GF-D8 (cell line): ENCODE results near the gene ZFAND5.

ENCODE experiments used
- DNase-seq: peaks from one replicate; lab custom pipeline; 2025; lab: John Stamatoyannopoulos, UW

ZFAND5 gene, protein sequence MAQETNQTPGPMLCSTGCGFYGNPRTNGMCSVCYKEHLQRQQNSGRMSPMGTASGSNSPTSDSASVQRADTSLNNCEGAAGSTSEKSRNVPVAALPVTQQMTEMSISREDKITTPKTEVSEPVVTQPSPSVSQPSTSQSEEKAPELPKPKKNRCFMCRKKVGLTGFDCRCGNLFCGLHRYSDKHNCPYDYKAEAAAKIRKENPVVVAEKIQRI

DNA sequence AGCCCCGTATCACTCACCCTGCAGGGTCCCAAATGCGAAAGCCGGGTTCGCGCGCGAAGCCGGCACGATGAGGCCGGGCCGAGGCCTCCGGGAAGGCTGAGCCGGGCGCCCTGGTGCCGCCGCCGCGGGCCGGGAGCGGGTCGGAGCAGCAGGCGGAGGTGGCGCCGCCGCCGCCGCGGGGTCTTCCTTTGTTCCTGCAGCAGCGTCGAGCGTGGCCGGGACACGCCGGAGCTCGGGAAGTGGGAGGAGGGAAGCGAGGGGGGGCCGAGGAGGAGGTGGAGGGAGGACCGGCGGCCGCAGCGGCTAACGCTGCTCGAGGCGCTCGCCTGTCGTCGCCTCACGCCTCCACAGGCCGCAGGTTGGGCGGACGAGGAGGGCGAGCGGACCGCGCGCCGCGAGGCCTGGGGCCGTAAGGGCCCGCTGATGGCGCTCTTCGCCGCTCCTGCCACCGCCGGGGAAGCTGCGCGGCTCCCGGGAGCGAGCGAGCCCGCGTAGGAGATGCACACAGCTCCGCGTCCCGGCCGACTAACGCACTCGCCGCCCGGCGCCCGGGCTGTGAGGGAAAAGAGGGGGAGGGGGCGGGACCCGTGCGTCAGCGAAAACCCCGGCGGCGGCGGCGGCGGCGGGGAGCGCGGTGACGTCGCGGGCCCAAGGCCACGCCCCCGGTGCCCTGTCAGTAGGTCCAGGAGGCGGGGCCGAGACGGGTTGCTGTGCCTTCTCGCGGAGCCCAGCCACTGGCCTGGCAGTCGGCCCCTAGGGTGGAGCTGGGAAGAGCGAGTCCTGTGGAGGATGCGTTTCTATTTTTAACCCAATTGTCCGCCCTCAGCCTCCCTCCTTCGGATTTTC is at the start of gene ZFAND5:
ZFAND5 (minus strand) TSS at position 530 of the 846 bp plus-strand sequence. CDS start 4,430 bp downstream, outside the sequence.
- peak; percentile 86 for DNase-seq

DNA sequence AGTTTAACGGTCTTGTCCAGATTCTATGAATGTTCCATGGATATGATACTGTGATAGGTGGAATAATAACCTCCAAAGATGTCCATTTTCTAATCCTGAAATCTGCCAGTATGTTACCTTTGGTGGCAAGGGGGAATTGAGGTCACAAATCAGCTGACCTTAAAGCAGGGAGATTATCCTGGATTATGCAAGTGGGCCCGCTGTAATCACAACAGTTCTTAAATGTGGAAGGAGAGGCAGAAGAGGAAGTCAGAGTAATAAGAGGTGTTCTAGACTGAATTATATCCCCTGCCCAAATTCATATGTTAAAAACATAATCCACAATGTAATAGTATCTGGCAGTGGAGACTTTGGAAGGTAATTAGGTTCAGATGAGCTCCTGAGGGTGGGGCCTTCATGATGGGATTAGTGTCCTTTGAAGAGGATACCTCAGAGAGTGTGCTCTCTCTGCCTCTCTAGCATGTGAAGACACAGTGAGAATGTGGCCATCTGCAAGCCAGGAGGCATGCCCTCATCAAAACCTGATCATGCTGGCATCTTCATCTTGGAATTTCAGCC is 47.6 kb upstream of the ZFAND5 start:
- no peak for DNase-seq

DNA sequence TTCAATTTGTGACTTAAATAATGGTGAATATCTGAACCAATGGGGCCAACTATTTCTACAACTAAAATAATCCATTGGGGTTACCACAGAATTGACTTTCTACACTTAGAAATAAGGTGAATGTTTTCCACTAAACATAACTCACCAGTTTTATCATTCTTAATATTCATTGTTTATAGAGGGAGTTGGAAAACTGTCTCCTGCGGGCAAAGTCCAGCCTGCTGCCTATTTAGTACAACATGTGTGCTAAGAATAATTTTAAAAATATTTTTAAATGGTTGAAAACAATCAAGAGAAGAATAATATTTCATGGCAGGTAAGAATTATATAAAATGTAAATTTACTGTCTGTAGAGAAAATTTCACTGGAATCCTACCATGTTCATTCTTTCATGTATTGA is 45.2 kb upstream of the ZFAND5 start:
- DNase-seq: no peak

DNA sequence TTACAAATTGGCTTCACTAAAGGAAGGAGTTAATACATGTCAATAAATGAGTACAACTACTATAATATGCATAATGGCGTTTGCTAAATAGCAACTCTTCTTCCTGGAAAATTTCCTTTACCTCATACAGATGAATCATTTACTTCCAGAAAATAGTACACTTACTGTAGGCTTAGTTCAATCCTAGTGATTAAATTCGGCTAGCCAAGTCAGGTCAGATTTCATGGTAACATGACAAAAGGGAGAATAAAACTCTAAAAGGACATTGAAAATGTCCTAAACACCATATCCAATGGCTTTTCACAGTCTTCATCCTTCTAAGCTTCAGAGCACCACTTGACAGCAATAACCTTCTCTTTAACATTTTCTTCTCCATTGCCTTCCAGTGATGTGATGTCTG is 42.1 kb upstream of the ZFAND5 start:
- no peak for DNase-seq

DNA sequence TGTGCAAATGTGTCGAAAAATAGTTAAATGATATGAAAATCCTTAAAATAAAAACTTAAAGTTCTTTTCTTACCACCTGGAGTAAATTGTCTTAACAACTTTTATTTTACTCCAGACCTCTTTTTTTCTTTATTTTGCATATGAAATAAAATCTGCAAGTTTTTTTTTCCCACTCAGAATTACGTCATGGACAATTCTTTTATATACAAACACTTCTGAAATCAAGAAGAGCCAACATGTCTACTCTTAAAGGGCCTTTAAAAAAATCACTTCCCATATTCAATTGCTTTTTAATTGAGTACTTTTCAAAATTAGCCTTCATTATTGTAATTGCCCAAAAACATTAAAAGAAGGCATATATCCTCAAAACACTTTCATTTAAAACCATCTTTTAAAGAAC is 37.7 kb upstream of the ZFAND5 start:
- no peak for DNase-seq

DNA sequence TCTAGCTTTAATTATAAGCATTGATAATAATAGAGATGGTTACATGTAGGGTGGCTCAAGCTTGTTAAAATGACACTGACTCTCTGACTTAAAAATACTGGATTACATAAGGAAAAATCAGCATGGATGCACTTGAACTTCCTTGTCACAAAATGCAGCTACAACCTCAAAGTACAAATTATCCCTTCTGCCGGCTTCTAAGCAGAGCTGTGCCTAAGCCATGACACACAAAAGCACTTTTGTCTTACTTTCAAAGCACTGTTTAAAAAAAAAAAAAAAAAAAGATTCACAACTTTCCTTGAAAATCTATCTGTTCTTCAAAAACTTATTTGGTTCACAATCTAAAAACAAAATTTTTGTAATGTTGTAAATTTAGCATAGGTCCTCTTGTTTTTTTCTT is 36.4 kb upstream of the ZFAND5 start:
- DNase-seq: no peak

DNA sequence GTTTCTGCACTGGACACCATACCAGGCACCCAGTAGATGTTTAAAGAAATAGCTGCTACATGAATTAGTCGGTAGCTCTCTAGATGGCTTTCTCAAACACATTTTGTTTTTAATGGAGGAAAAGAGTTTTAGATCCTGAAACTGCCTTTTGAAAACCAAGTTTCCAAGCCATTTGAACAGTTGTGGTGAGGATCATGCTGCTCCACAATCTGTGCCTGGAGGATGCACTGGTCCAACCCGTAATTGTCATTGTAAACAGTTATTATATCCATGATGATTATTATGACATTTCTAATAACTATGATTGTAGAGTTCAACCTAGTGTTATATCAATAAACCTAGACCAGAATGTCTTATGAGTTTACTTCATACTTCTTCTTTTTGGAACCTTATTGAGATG is 35.9 kb upstream of the ZFAND5 start:
- no peak for DNase-seq

DNA sequence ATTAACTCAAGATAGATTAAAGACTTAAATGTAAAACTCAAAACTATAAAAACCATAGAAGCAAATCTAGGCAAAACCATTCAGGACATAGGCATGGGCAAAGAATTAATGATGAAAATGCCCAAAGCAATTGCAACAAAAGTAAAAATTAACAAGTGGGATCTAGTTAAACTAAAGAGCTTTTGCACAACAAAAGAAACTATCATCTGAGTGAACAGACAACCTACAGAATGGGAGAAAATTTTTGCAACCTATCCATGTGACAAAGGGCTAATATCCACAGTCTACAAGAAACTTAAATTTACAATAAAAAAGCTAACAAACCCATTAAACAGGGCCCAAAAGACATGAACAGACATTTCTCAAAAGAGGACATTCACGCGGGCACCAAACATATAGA is 34.4 kb upstream of the ZFAND5 start:
- no peak for DNase-seq

DNA sequence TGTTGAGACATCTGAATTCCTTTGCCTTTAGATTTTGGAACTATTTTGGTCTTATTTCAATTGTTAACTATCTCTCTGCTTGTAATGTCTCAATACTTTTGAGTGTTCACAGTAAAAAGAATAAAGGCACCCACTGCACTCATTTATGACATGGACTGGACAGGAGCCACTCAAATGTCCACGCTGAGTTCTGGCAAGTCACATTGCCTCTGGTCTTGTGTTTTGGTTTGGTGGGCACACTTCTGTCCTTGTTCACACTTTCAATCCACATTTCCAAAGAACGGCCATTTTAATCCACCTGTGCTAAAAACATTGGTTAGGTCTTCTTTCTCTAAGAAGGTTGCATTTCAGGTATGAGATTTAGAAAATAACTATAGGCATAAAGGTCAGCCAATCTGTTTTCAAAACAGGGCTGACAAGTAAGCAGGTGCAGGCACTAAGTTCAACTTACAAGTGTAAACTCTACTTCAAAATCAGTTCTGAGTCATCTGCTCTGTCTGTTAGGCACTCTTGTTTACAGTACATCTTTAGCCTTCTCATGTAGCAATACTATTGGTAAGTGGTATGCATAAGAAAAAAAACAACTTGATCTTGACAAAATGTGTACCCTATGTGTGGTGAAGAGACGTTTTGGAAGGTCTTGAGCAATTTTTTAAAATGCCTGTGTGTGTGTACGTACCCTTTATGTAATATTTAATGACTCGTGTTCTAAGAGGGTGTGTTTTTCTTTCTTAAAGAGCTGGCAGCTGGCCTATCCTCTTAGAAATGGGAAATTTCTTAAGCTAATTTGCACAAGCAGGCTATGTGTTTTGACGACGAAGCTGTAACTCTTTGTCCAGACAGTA is 31.5 kb upstream of the ZFAND5 start:
- peak; percentile 11 for DNase-seq

DNA sequence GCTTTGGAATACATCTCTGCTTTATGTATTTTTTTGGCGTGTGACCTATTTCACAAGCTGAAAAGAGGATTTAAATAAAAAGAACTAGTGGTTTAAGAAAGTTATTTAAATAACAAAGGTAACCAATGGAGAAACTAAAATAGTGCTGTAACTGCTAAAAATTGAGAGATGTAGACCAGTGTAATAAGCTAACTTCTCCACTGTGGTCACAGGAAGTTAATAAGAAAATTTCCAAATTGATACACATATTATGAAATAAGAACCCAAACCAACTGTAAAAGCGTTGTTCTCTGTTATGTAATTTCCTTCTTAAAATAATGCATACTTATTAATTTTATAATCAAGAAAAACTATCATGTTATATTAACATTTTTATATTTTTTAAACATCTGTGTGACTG is 29.1 kb upstream of the ZFAND5 start:
- DNase-seq: peak; percentile 42

DNA sequence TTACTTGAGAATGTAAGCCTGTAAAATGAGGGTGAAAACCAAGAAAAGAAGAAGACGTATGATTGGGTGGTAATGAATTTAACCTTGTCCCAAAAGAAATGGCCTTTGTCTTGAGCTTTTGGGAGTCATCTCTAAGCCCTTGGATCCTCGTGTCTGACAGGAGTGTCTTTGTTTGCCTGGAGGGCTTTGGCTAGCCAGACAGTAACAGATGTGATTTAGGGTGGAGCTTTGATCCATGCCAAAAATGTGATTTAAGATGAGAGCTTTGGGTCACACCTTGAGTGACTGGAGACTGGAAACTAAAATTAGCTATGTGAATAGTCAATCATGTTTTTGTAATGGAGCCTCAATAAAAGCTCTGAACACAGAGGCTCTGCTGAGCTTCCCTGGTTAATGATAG is 25.9 kb upstream of the ZFAND5 start:
- DNase-seq: no peak

DNA sequence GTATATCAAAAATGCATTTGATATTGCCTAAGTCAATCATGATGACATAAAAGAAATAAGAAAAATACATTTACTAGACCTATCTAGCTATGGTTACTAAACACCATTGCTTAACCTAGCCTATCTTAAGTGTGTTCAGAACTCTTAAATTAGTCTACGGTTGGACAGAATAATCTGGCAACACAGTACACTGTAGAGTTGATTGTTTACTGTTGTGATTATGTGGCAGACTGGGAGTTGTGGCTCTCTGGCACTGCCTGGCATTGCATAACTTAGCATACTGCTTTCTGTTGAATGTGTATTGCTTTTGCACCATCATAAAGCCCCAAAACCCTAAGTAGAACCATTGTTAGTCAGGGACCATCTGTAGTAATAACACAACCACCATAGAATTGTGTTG is 21.2 kb upstream of the ZFAND5 start:
- DNase-seq: no peak

DNA sequence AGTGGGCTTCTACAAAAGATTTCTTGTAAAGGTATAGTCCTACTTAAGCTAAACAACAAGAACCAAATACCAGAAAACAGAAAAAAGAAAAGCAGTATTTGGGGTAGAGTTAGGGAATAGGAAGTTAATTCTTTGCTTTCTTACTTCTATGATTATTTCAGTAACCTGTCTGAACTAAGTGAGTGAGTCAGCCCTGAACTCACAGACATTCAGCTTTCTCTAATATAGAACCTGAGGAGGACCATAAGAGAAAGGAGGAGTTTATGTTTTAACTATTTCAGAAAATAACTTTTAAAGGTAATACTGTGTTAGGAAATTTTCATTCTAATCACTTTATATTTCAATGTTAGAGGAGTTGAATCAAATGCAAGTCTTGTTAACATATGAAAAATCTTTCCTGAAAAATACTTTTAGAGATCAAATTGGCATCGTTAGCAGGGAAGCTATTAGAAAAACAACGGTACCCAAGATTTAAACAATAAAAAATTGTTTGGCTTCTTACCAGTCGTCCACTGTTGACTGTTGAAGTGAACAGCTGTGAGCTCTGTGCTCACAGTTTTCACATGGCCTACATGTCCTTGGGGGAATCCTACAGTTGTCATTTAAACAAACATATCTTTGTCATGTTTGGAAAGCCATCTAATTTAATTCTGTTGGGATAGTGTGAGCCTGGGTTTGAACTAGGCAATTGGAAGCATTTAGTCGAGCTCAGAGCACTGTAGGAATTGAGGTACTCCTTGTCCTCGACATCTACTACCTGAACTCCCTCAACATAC is 19.9 kb upstream of the ZFAND5 start:
- no peak for DNase-seq

DNA sequence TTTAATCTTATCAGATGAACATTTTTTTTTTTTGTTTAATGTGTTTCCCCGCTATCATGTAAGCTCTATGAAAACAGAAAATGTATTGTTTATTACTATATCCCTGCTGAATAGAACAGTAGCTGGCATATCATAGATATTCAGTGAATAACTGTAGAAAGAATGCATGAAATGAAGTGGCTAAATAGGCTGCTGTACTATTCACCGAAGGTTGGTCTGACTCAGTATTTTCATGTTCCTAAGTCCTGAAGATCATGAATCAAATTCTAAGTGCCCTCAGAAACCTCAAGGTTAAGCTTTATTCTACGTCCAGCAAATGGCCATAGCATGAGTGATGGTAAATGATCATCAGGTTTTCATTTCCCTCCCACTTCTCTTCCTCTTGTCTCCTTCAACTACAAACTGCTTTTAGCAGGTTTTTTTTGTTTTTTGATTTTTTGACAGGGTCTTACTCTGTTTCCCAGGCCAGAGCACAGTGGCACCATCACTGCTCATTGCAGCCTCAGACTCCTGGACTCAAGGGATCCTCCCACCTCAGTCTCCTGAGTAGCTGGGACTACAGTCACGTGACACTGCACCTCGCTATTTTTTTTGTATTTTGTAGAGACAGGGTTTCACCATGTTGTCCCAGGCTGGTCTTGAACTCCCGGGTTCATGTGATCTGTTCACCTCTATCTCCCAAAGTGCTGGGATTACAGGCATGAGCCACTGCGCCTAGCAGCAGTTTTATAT is 19.1 kb upstream of the ZFAND5 start:
- DNase-seq: no peak

DNA sequence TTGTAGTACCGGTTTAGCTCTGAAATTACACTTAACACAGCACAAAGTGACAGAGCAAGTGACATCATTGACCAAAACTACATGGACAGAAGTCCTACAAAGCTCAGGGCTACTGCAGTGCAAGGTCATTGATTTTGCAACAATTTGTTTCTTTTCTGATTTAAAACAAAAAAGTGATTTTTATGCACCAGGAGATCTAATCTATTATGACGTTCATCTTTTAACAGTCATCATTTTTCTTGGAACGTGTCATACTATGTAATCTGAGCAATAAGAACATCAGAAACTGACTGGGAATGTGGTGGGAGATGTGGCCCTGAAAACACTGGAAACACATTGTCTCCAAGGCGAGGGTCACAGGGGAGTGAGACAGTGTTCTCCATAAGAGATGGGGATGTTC is 17.4 kb upstream of the ZFAND5 start:
- no peak for DNase-seq

DNA sequence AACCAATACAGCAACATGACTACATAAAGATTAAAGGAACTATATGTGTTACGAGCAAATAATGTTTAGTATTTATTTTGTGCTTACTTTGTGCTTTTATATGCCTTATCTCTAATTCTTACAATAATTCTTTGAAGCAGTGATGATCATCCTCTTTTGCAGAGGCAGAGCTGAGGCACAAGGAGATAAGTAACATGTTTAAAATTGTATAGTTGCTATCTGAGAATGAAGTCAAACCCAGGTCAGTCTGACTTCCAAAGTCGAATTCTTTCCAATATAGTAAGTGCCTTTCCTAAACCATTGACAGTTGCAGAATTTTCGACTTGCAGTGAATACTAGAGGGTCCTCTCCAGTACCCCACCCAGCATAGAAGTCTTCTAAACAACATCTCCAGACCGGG is 12.0 kb upstream of the ZFAND5 start:
- DNase-seq: no peak

DNA sequence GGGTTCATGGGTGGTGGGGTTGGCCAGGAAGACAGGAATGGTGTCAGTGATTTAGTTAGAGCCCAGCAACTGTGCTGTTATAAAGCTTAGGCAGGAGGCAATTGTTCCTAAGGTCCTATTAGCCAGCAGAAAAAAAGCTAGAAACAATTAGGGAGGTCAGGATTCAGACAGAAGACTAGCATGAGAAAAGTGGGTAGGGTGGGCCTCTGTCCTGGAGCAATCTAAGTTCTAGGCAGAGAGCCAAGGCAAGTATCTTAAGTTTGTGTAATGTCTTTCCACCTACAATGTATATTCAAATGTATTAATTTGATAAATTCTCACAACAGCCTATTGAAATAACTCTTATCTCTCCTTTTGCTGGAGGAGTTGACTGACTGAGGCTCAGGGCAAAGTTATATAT is 6.1 kb upstream of the ZFAND5 start:
- no peak for DNase-seq

DNA sequence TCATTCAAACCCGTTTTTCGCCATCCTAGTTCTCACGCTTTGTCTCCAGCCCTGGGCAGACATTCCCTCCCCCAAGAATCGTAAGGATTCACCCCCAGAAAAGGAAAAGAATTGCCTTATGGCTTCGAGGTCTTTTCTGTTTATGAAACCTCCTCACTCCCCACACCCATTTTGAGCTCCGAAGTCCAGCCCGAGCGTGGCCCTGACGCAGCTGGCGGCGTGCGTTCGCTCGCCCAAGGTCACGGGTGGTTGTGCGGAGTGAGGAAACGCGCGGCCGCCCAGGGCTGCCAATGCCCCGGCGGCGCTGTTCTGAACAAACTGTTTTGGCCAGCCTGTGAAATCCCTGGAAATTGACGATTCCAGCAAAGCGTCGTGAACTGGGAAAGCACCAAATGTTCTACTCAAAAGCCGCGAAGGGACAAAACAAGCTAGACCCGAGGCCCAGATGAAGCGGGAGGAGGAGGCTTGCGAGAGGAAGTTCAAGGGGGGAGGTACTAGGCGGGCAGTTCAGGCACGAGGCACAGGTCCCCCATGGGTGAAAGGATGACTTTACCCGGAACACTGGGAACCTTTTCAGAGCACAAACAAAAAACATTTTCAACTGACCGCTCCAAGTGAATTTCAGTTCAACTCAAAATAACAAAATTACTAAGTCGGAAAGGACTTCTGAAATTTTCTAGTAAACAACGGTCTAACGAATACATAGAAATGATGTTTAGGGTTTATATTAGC is 683 bp upstream of the ZFAND5 start:
- DNase-seq: peak; percentile 67

DNA sequence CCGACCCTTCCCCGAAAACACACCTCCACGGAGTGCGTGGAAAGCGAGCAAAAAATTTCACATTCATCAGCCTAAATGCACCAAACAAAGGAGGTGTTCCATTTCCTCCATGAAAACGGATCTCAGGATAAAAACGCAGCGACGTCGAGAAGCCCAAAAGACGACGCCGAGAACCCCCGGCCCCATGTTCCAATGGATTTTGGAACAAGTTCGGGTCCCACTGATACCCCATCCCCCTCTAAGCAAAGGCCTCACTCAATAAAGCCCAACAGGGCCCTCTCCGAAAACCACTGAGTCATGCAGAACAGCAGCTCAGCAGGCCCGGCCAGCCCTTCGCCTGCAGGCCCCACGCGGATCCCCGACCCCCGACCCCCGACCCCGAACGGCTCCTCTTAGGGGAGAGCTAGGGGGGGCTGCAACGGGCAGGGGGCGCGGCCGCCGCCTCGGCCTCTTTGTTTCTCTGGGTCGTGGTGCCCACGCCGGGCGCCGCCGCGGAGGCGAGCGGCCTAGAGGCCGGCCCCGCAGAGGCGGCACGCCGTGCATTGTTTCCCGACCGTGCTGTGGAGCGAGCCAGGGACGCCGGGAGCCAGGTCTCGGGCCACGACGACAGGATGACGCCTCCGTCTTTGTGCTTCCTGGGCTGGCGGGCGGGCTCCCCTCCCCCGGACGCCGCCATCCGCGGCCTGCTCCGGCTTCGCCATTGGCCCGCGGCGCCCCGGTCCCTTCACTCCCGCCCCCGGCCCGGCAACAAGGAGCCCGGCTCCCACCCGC is 915 bp downstream of the ZFAND5 start:
- peak; percentile 5 for DNase-seq

DNA sequence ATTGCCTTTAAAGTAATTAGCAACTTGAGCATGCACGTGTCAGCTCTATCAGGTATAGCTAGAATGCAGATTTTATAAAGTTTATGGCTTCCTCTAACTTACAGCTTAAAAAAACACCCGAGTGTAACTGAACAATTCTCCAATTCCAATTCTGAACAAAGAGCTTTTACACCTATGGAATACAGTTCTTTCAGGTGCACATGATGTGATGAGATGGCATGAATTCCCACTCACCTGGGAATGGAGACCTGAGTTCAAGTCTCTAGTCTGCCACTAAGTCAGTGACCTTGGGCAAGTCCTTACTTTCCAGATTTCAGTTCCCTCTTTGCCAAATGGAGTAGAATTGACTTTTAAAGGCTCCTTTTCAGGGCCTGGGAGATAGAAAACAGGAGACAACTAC is 1.8 kb downstream of the ZFAND5 start:
- no peak for DNase-seq
